Testis (tissue), 2 donors: Measurements from ENCODE around the gene CC2D1A.

Source experiments
- POLR2A ChIP-seq: fragments of 450-650 bp; IDR thresholded peaks from one replicate; pipeline ENCODE4 v1.6.1; 2017; ENCODE audit warnings: antibody characterized with exemption, mild to moderate bottlenecking, moderate library complexity
- TF ChIP-seq, protein P1 (sequence below), 3 experiments: fragments of 450-650 bp in 2 of 3; fragments of 200-600 bp in 1 of 3; sonication (generic) in 1 of 3; IDR thresholded peaks; one replicate each; pipeline ENCODE4 v1.5.1; 2016 to 2019; ENCODE audit warnings: antibody characterized with exemption in 3 of 3, mild to moderate bottlenecking in 2 of 3, moderate library complexity in 1 of 3

DNA sequence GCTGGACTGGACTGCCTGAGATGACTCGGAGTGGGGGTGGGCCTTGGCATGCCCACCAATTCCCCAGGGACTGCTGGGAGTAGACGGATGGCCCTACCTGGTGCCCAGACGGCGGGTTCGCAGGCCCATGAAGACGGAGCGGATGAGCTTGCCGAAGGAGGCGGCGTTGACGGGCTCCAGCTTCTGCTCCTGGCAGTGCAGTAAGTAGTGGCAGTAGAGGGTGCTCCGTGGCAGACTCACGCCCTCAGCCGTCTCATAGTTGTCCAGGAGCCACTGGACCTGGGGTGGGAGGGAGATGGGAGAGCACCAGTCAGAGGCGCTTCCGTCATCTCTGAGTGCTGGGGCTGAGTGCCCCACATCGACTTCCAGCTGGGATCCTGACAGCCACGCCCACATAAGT, 63.9 kb downstream of the CC2D1A start:
- no peak for TF ChIP-seq POLR2A
- TF ChIP-seq, protein P1, sequence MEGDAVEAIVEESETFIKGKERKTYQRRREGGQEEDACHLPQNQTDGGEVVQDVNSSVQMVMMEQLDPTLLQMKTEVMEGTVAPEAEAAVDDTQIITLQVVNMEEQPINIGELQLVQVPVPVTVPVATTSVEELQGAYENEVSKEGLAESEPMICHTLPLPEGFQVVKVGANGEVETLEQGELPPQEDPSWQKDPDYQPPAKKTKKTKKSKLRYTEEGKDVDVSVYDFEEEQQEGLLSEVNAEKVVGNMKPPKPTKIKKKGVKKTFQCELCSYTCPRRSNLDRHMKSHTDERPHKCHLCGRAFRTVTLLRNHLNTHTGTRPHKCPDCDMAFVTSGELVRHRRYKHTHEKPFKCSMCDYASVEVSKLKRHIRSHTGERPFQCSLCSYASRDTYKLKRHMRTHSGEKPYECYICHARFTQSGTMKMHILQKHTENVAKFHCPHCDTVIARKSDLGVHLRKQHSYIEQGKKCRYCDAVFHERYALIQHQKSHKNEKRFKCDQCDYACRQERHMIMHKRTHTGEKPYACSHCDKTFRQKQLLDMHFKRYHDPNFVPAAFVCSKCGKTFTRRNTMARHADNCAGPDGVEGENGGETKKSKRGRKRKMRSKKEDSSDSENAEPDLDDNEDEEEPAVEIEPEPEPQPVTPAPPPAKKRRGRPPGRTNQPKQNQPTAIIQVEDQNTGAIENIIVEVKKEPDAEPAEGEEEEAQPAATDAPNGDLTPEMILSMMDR (IDR thresholded peaks at IDR 0.05) = no peak
